IMR-90 (cell line): ENCODE results near the gene NFE2L1.

Experiments
- BHLHE40 ChIP-seq: fragments of 150-350 bp; IDR thresholded peaks from 2 replicates; pipeline ENCODE4 v1.6.1; 2016; ENCODE audit warnings: mild to moderate bottlenecking, low read depth, low read length
- CTCF ChIP-seq: conservative IDR thresholded peaks from 2 replicates; pipeline ENCODE4 v1.5.1; 2012; ENCODE audit warnings: mild to moderate bottlenecking, low read depth, low read length, improper control_type of control experiment
- ELK1 ChIP-seq: fragments of 150-350 bp; IDR thresholded peaks from 2 replicates; pipeline ENCODE4 v1.6.1; 2016; ENCODE audit warnings: low read depth, mild to moderate bottlenecking, low read length, moderate library complexity, borderline replicate concordance
- MXI1 ChIP-seq: IDR thresholded peaks from 2 replicates; pipeline ENCODE4 v1.6.1; 2012; ENCODE audit warnings: low read depth, mild to moderate bottlenecking, low read length, moderate library complexity, borderline replicate concordance
- POLR2A ChIP-seq: IDR thresholded peaks from 2 replicates; pipeline ENCODE4 v1.6.1; 2012; ENCODE audit warnings: mild to moderate bottlenecking, low read depth, low read length
- RAD21 ChIP-seq: IDR thresholded peaks from 2 replicates; pipeline ENCODE4 v1.6.1; 2012; ENCODE audit warnings: low read length, improper control_type of control experiment

DNA sequence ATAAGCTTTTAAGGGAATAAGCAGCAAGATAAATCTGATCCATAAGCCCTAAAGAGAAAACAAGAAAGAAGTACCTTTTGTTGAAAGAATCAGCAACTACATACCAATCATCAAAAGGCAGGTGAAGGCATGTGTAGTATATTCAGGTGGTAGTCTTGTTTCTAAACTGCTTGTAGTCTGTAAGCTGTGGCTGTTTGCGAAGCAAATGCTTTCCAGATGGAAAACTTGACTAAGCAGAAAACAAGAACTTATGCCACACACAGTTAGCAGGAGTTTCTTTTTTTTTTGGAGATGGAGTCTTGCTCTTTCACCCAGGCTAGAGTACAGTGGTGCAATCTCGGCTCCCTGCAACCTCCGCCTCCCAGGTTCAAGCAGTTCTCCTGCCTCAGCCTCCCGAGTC is 47.5 kb downstream of the NFE2L1 start:
- TF ChIP-seq CTCF (no peak), ELK1 (no peak), RAD21 (no peak), POLR2A (no peak), BHLHE40 (no peak), MXI1 (no peak)
